Amniotic stem cell (primary cell): Measurements from ENCODE around the gene SNRNP200.

Experiments
- DNase-seq: peaks from one replicate; lab custom pipeline; 2025; lab: John Stamatoyannopoulos, UW

SNRNP200 gene

DNA sequence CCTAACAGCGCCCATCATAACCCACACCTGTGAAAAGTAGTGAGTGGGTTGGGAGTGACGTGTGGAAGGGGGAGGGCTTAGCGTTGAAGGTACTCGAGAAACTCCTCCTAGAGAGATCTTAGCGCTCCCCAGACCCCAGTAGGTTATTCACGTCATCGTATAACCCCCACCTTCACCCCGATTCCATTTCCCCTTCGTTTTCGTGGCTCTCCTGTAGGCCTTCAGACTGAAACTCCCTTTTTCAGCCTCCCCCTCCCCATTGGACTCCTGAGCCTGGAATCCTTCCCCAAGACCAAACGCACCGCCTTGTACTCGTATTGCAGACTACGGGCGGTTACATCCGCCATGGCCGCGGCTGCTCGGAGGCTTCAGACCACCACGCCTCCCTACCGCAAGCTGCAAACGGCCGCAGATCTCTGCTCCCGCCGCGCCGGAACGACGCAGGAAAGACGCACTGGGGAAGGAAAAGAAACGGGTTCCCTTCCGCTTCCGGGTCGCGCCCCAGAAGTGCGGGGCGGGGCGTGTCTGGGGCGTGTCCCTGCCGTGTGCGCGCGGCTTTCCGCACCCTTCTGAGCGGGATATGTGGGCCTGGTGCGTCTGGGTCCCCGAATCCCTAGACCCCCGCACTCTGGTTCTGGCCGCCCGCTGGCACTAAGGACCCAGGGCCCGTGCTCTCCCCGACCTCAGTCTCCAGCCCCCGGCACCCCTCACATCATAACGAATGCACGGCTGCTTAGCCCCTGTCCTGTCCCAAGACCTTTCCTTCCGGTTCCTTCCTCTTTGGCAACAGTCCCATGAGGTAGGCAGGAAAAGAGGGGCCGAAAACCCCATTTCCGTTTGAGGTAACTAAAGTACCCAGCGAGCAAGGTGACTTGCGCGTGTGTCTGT, at the start of gene SNRNP200:
Gene SNRNP200, minus strand, starts transcription at position 456 of the 888 bp plus-strand sequence. Its CDS starts 109 bp downstream, at position 347.
- peak; percentile 63 for DNase-seq

DNA sequence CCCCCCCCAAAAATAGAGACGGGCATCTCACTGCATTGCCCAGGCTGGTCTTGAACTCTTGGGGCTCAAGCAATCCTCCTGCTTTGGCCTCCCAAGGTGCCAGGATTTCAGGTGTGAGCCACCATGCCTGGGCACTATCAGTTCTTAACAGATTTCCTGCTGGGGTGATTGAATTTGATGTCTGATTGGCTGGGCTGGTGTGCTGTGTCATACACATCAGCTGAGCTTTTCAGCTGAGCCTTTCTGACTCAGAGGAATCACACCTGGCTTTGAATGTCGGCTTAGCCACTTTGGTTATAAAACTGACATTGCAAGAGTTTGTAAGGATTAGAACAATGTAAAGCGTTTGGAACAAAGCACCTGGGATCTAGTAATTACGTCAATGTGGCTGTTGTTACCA, 49.1 kb upstream of the SNRNP200 start:
- no peak for DNase-seq

DNA sequence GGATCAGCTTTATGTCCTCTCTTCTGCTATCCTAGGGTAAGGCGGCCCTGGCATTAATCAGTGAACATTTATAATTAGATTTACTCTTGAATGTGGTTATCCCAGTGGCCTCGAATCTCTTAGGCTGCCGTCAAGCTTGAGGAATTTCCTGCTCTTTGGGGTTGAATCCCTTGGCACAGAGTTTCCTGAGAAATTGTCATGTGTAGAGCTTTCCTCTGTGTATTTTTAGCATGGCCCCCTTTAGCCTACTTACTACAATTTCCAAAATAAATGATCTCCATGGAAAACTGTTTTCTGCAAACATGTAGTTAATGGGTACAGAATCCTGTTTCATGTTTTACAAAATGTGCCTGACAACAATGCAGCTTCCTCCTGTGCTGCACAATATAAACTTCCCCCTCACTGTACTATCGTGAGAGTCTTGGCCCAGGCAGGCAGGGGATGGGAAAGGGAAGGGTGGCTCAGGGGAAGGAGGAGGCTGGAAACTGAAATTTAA, 48.3 kb upstream of the SNRNP200 start:
- DNase-seq: no peak

- no peak for DNase-seq
Observed at GRCh38 chr2:96353032-96353561, 47.8 kb upstream of the SNRNP200 start.

- no peak for DNase-seq
Observed at GRCh38 chr2:96347395-96347794, 42.0 kb upstream of the SNRNP200 start.

DNA sequence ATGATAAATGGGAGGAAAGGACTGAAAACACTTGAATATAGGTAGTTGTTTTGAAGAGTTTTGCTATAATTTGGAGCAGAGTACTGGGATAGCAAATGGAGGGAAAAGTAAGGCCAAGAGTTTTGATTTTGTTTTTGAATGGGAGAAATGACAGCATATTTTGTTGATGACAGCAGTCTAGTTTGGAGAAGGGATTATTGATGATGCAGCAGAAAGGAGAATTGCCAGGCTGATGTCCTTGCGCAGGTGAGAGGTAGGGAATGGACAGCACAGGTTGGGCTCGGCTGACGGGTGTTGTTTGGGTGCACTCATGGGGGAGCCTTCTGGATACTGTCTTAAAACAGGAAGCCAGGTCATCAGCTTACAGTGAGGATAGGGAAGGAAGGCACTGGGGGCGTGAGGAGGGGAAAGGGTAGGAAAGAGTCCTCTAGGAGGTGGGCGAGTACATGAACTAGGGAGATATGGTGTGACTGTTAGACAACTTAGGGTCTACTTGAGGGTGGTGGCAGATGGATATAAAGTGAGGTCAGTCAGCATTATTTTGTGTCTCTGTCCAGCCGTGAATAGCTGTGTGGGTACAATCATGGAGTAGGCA, 40.6 kb upstream of the SNRNP200 start:
- DNase-seq: no peak

- no peak for DNase-seq
Observed at GRCh38 chr2:96345438-96345837, 40.1 kb upstream of the SNRNP200 start.

GRCh38 chr2:96344011-96344410, 38.7 kb upstream of the SNRNP200 start:
- no peak for DNase-seq

GRCh38 chr2:96342085-96342484, 36.7 kb upstream of the SNRNP200 start:
- no peak for DNase-seq

DNA sequence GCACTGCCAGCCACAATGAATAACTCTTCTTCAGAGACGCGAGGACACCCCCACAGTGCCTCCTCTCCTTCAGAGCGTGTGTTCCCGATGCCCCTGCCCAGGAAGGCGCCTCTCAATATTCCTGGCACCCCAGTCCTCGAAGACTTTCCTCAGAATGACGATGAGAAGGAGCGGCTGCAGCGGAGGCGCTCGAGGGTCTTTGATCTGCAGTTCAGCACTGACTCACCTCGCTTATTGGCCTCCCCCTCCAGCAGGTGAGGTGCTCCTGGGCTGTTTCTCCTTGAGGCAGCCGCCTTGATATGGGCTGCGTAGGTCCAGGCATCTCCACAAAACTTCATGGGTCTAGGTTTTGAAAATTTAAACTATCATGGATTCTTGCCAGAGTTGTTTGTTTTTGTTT, 36.3 kb upstream of the SNRNP200 start:
- DNase-seq: no peak

GRCh38 chr2:96340493-96341414, 35.4 kb upstream of the SNRNP200 start:
- DNase-seq: no peak

GRCh38 chr2:96336873-96337272, 31.5 kb upstream of the SNRNP200 start:
- no peak for DNase-seq

DNA sequence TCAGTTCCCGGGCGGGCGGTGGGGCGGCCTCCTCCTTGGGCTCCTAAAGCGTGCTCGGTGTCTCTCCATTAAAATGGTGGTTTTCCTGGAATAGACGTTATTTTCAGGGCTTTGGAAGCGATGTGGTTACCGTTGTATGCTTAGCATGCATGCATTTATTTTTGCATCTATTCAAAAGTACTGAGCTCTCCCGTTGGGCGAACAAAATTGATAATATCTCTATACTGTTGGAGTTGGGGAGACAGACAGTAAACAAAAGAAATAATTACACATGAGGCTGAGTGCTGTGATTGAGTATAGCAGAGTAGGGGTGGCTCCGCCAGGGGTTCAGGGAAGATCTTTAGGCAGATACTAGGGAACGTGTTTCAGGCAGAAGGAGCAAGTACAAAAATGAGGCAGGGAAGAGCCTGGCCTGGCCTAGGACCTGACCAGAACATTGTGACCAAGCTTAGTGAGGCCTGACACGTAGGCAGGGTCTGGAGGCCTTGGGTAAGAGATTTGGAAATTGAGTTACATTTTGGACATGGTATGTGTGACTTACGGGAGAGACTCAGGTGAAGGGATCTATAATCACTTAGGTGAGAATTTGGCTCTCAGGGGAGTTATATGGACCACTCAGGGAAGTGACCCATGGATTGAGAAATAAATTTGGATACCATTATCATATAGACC, 30.9 kb upstream of the SNRNP200 start:
- no peak for DNase-seq

DNA sequence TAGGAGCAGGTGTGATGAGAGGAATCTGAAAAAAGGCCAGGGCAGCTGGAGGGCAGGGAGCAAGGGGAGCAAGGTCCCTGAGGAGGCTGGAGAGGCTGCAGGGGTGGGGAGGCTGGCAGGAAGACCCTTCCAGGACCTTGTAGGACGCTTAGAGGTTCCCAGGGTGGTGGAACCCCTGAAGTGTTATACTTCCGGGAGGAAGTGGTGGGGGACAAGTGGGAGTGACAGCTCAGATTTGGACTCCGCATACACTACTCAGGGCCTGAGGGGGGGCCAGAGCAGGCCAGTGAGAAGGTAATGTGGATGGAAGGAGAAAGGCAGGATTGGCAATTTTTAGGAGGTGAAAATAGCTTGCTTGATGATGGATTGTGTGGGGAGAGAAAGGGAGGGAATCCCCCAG, 28.4 kb upstream of the SNRNP200 start:
- DNase-seq: no peak

GRCh38 chr2:96330407-96330806, 25.1 kb upstream of the SNRNP200 start:
- no peak for DNase-seq

DNA sequence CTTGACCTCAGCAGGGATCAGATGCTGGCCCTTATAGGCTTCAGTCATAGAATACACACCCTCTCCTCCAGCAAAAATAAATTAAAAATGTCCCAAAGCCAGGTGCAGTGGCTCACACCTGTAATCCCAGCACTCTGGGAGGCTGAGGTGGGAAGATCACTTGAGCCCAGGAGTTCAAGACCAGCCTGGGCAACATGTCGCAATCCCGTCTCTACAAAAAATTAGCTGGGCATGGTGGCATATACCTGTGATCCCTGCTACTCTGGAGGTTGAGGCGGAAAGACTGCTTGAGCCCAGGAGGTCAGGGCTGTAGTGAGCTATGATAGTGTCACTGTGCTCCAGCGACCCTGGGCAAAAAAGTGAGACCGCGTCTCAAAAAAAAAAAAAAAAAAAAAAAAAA, 24.5 kb upstream of the SNRNP200 start:
- no peak for DNase-seq

DNA sequence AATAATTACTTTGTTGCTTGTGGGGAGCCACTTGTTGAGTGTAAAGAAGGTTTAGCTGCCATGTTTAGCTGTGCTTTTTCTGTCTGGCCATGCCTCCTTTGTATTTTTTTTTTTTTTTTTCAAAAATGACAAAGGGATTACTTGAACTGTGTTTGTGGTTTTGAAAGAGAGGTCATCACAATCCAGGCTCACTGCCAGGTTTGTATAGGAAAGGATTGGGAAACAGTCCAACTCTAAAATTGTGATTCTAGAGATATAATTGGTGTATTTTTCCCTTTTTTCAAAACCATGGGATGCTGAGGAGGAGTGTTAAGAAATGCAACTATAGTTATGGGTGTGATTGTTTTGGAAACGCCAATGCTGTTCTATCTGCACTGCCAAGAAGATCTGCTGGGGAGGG, 24.1 kb upstream of the SNRNP200 start:
- DNase-seq: no peak

GRCh38 chr2:96326990-96327820, 21.9 kb upstream of the SNRNP200 start:
- no peak for DNase-seq

DNA sequence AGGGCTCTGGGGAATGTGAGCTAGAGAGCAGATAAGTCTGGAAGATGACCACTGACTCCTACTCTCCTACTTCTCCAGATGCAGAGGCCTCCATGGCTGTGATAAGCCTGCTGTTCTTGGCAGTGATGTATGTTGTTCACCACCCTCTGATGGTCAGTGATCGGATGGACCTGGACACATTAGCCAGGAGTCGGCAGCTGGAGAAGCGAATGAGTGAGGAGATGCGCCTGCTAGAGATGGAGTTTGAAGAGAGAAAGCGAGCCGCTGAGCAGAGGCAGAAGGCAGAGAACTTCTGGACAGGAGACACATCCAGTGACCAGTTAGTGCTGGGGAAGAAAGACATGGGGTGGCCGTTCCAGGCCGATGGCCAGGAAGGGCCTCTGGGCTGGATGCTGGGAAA, 21.2 kb upstream of the SNRNP200 start:
- DNase-seq: no peak

DNA sequence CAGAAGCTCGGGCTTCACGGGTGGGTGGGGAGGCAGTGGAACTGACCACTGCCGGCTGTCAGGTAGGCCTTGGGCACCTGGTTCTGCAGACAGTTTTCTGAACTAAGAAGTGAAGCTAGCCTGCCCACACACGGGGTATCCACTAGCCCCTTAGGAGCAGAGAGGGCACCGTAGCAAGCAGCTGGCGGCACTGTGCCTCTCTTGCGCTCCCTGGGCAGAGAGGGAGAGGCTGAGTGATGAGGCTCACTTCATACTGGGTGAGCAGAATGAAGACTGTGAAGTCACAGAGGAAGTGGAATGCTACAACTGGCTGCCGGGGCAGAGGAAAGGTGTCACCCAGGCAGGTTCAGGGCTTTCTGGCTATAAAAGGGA, 20.5 kb upstream of the SNRNP200 start:
- DNase-seq: no peak
